ENCODE results near the gene SBNO2. TPM values are rescaled to one million over a fixed set of nuclear protein-coding genes. Genes with fewer than 3 reads are reported as not detected.

SBNO2 gene
- total RNA-seq, 4 donors from 2014 or later = 22.2 to 49.8 (median 30.9) TPM

DNA sequence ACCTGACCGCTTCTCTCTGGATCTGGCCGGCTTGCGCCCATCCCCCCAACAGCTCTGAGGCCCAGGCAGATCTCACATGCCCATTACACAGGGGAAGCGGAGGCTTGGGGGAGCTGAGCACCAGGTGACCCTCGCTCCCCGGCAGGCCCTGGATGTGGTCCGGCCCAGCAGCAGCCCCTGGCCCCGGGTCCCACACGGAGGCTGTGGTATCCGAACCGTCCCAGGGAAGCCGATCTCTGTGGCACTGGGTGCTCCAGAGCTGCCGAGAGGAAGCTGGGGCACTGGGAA lies 27.7 kb downstream of the SBNO2 start:
- H3K9me3 ChIP-seq = no peaks in the 10 kb centered on the region
- in situ Hi-C loops (cut with MboI; ENCODE audit: low sequenced_read_pairs in 4 of 4) = no loop called here
- no peak overlapping the region for H3K27ac ChIP-seq
- TF ChIP-seq POLR2A (IDR thresholded peaks at IDR 0.05) = no peak
- TF ChIP-seq, protein P1, sequence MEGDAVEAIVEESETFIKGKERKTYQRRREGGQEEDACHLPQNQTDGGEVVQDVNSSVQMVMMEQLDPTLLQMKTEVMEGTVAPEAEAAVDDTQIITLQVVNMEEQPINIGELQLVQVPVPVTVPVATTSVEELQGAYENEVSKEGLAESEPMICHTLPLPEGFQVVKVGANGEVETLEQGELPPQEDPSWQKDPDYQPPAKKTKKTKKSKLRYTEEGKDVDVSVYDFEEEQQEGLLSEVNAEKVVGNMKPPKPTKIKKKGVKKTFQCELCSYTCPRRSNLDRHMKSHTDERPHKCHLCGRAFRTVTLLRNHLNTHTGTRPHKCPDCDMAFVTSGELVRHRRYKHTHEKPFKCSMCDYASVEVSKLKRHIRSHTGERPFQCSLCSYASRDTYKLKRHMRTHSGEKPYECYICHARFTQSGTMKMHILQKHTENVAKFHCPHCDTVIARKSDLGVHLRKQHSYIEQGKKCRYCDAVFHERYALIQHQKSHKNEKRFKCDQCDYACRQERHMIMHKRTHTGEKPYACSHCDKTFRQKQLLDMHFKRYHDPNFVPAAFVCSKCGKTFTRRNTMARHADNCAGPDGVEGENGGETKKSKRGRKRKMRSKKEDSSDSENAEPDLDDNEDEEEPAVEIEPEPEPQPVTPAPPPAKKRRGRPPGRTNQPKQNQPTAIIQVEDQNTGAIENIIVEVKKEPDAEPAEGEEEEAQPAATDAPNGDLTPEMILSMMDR (IDR thresholded peaks at IDR 0.05 in 4 of 5, conservative IDR thresholded peaks at IDR 0.05 in 1 of 5) = no peak
- peaks cover 3 to 9% of the 10 kb centered on the region in 2 donors for H3K4me1 ChIP-seq
- ATAC-seq (no peak), DNase-seq (no peak)
- no peaks in the 10 kb centered on the region for H3K27me3 ChIP-seq
- intact Hi-C loops (cut with DNase I; ENCODE audit: low total_unique reads) = no loop called here
- H3K36me3 ChIP-seq = peaks cover 0 to 18% of the 10 kb centered on the region in 2 donors
- no peak overlapping the region for H3K4me3 ChIP-seq

DNA sequence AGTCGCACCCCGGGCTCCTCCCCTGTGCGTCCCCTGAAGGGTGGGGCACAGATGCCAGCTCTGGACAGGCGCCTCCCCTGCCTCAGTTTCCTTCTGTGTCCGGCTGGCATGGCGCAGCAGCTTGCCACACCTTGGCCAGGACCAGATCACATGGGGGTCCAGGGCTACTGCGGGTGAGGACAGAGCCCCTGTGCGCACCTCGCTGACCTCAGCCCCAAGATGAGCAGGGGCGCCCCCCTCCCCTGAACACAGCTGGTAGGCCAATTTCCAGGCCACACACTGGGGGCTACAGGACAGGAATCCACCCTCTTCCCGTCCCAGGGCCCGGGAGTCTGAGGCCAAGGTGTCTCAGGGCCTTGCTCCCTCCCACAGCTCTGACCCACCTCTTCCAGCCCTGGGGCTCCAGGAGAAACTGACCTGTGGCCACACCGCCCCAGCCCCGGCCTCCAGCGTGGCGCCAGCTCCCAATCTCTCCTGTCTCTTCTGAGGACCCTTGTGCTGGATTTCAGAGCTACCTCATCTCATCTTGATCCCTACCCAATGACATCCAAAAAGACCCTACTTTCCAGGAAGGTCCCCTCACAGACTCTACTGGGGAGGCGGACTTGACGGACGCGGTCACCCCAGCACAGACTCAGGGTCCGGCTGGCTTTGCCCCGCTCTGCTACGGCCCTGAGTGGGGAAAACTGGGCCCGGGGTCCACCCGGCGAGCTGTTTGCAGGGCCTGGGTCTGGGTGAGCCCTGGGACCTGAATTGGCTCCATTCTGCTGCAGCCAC lies 28.2 kb downstream of the SBNO2 start:
- TF ChIP-seq, protein P1 (IDR thresholded peaks at IDR 0.05 in 4 of 5, conservative IDR thresholded peaks at IDR 0.05 in 1 of 5) = no peak
- no peak for TF ChIP-seq POLR2A (IDR thresholded peaks at IDR 0.05)
- H3K27ac ChIP-seq = no peak overlapping the region
- no peak overlapping the region for H3K4me3 ChIP-seq
- no peaks in the 10 kb centered on the region for H3K27me3 ChIP-seq
- peaks cover 0 to 4% of the 10 kb centered on the region in 2 donors for H3K4me1 ChIP-seq
- intact Hi-C loops (cut with DNase I; ENCODE audit: low total_unique reads) (no loop called here), in situ Hi-C loops (cut with MboI; ENCODE audit: low sequenced_read_pairs in 4 of 4) (no loop called here)
- DNase-seq = no peak
- no peaks in the 10 kb centered on the region for H3K9me3 ChIP-seq
- peaks cover 0 to 18% of the 10 kb centered on the region in 2 donors for H3K36me3 ChIP-seq
- ATAC-seq = no peak

DNA sequence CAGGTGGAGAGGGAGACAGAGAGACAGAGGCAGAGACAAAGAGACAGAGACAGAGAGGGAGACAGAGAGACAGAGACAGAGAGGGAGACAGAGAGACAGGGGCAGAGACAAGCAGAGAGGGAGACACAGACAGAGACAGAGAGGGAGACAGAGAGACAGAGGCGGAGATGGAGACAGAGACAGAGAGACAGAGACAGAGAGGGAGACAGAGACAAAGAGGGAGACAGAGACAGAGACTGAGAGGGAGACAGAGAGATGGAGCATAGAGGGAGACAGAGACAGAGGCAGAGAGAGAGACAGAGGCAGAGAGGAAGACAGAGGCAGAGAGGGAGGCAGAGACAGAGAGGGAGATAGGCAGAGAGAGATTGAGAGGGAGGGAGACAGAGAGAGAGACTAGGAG lies 29.3 kb downstream of the SBNO2 start:
- TF ChIP-seq, protein P1 (IDR thresholded peaks at IDR 0.05 in 4 of 5, conservative IDR thresholded peaks at IDR 0.05 in 1 of 5) = no peak
- no peak for TF ChIP-seq POLR2A (IDR thresholded peaks at IDR 0.05)
- H3K4me3 ChIP-seq = no peak overlapping the region
- peaks cover 0 to 18% of the 10 kb centered on the region in 2 donors for H3K36me3 ChIP-seq
- no peak overlapping the region for H3K27ac ChIP-seq
- no peak for ATAC-seq
- no peaks in the 10 kb centered on the region for H3K4me1 ChIP-seq
- H3K27me3 ChIP-seq = no peaks in the 10 kb centered on the region
- intact Hi-C loops (cut with DNase I; ENCODE audit: low total_unique reads) (no loop called here), in situ Hi-C loops (cut with MboI; ENCODE audit: low sequenced_read_pairs in 4 of 4) (no loop called here)
- DNase-seq = no peak
- H3K9me3 ChIP-seq = no peaks in the 10 kb centered on the region

DNA sequence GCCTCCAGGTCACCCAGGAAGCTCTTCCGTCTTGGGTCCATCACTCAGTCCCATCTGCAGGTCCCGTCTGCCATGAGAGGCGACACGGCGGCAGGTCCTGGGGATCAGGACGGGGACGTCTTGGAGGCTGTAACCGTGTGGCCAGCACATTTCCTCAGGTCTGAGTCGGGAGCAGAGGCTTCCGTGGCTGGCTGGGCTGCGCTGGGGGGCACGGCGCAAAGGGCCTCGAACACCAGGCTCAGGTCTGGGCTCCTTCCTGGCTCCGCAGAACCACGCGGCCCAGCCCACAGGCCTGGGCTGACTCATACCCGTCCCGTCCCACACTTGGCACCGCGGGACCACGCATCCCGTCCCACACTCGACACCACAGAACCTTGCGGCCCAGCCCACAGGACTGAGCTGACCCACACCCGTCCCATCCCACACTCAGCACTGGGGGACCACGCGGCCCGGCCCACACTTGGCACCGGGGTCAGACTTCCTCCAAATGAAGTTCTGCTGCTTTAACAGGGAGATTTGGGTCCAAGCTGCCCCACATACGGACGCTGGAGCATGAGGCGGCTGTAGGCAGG lies 30.2 kb downstream of the SBNO2 start:
- no peaks in the 10 kb centered on the region for H3K9me3 ChIP-seq
- peaks cover 0 to 11% of the 10 kb centered on the region in 2 donors for H3K36me3 ChIP-seq
- ATAC-seq = no peak
- no peak for TF ChIP-seq POLR2A (IDR thresholded peaks at IDR 0.05)
- TF ChIP-seq, protein P1 (IDR thresholded peaks at IDR 0.05 in 4 of 5, conservative IDR thresholded peaks at IDR 0.05 in 1 of 5) = no peak
- in situ Hi-C loops (cut with MboI; ENCODE audit: low sequenced_read_pairs in 4 of 4) (no loop called here), intact Hi-C loops (cut with DNase I; ENCODE audit: low total_unique reads) (no loop called here)
- no peaks in the 10 kb centered on the region for H3K27me3 ChIP-seq
- H3K4me1 ChIP-seq = no peaks in the 10 kb centered on the region
- H3K4me3 ChIP-seq = no peak overlapping the region
- no peak overlapping the region for H3K27ac ChIP-seq
- no peak for DNase-seq
